H9 (cell line): ENCODE measurements around the gene MLNR. TPM values are rescaled to one million over a fixed set of nuclear protein-coding genes. Genes with fewer than 3 reads are reported as not detected.

Source experiments
- DNase-seq: peaks from one replicate; pipeline ENCODE4 v3.0.0-alpha.2; 2017
- H2AFZ ChIP-seq: one replicate; pipeline ENCODE4 v1.6.1; 2013; ENCODE audit warnings: mild to moderate bottlenecking, low read length, control low read depth, moderate library complexity
- H2AK5ac ChIP-seq: 2 replicates; pipeline ENCODE4 v1.6.1; 2013; ENCODE audit warnings: low read length, control low read depth, mixed read lengths; ENCODE audit not compliant: insufficient read length
- H2BK120ac ChIP-seq: one replicate; pipeline ENCODE4 v1.6.1; 2013; ENCODE audit warnings: low read depth, mild to moderate bottlenecking, low read length, control low read depth, inconsistent platforms; ENCODE audit not compliant: poor library complexity, severe bottlenecking
- H2BK12ac ChIP-seq: 2 replicates; pipeline ENCODE4 v1.6.1; 2013; ENCODE audit warnings: low read length, control low read depth, mixed read lengths, low read depth; ENCODE audit not compliant: insufficient read length
- H2BK15ac ChIP-seq: 2 replicates; pipeline ENCODE4 v1.6.1; 2013; ENCODE audit warnings: low read depth, low read length, control low read depth
- H2BK20ac ChIP-seq: one replicate; pipeline ENCODE4 v1.6.1; 2013; ENCODE audit warnings: low read depth, mild to moderate bottlenecking, low read length, control low read depth, inconsistent platforms; ENCODE audit not compliant: poor library complexity, severe bottlenecking
- H2BK5ac ChIP-seq: 2 replicates; pipeline ENCODE4 v1.6.1; 2013; ENCODE audit warnings: low read length, control low read depth, mixed read lengths; ENCODE audit not compliant: insufficient read length
- H3K14ac ChIP-seq: 2 replicates; pipeline ENCODE4 v1.6.1; 2013; ENCODE audit warnings: low read length, control low read depth; ENCODE audit not compliant: insufficient read depth
- H3K18ac ChIP-seq: 2 replicates; pipeline ENCODE4 v1.6.1; 2013; ENCODE audit warnings: low read depth, mild to moderate bottlenecking, mixed read lengths, low read length, control low read depth; ENCODE audit not compliant: insufficient read length
- H3K23ac ChIP-seq: 2 replicates; pipeline ENCODE4 v1.6.1; 2013; ENCODE audit warnings: low read length, control low read depth, mixed read lengths, low read depth; ENCODE audit not compliant: insufficient read length
- H3K23me2 ChIP-seq: 2 replicates; pipeline ENCODE4 v1.6.1; 2013; ENCODE audit warnings: low read depth, mild to moderate bottlenecking, mixed read lengths, low read length, control low read depth; ENCODE audit not compliant: insufficient read length, poor library complexity, severe bottlenecking
- H3K27ac ChIP-seq: 2 replicates; pipeline ENCODE4 v1.5.1; 2013; ENCODE audit warnings: low read length, control low read depth, mixed read lengths, low read depth; ENCODE audit not compliant: insufficient read length
- H3K27me3 ChIP-seq: 2 replicates; pipeline ENCODE4 v1.6.1; 2013; ENCODE audit warnings: low read length, control low read depth, inconsistent platforms; ENCODE audit not compliant: insufficient read depth
- H3K4ac ChIP-seq: 2 replicates; pipeline ENCODE4 v1.6.1; 2013; ENCODE audit warnings: low read depth, mild to moderate bottlenecking, control low read depth, inconsistent platforms, low read length, moderate library complexity
- H3K4me1 ChIP-seq: 2 replicates; pipeline ENCODE4 v1.6.1; 2013; ENCODE audit warnings: low read length, control low read depth, inconsistent platforms; ENCODE audit not compliant: insufficient read depth
- H3K4me2 ChIP-seq: 2 replicates; pipeline ENCODE4 v1.6.1; 2013; ENCODE audit warnings: low read length, control low read depth, mixed read lengths; ENCODE audit not compliant: insufficient read length, insufficient read depth
- H3K56ac ChIP-seq: 2 replicates; pipeline ENCODE4 v1.6.1; 2013; ENCODE audit warnings: low read depth, mild to moderate bottlenecking, mixed read lengths, low read length, control low read depth; ENCODE audit not compliant: insufficient read length
- H3K79me1 ChIP-seq: 2 replicates; pipeline ENCODE4 v1.6.1; 2013; ENCODE audit warnings: low read depth, mild to moderate bottlenecking, moderate library complexity, low read length, control low read depth, inconsistent platforms; ENCODE audit not compliant: insufficient read depth, poor library complexity, severe bottlenecking
- H3K79me2 ChIP-seq: 2 replicates; pipeline ENCODE4 v1.6.1; 2013; ENCODE audit warnings: low read length, control low read depth, inconsistent platforms; ENCODE audit not compliant: insufficient read depth
- H3K9ac ChIP-seq: 2 replicates; pipeline ENCODE4 v1.6.1; 2013; ENCODE audit warnings: low read length, control low read depth, mixed read lengths; ENCODE audit not compliant: insufficient read length; ENCODE audit errors: extremely low read depth
- H3K9me3 ChIP-seq: one replicate; pipeline ENCODE4 v1.6.1; 2013; ENCODE audit warnings: low read depth, low read length, inconsistent platforms; ENCODE audit not compliant: control insufficient read depth
- H3T11ph ChIP-seq: one replicate; pipeline ENCODE4 v1.6.1; 2013; ENCODE audit warnings: mild to moderate bottlenecking, low read length, control low read depth, inconsistent platforms
- H4K20me1 ChIP-seq: one replicate; pipeline ENCODE4 v1.6.1; 2013; ENCODE audit not compliant: control insufficient read depth, insufficient read length, insufficient read depth
- H4K5ac ChIP-seq: 2 replicates; pipeline ENCODE4 v1.6.1; 2013; ENCODE audit warnings: low read depth, mild to moderate bottlenecking, mixed read lengths, low read length, control low read depth; ENCODE audit not compliant: insufficient read length
- H4K8ac ChIP-seq: replicated peaks from 2 replicates; pipeline ENCODE4 v1.6.1; 2013; ENCODE audit warnings: low read length, control low read depth, mixed read lengths, low read depth; ENCODE audit not compliant: insufficient read length
- H4K91ac ChIP-seq: 2 replicates; pipeline ENCODE4 v1.6.1; 2013; ENCODE audit warnings: low read depth, mild to moderate bottlenecking, moderate library complexity, mixed read lengths, low read length, control low read depth; ENCODE audit not compliant: insufficient read length
- H3K27ac Mint-ChIP-seq, 3 experiments: 2 replicates in 2 of 3; 3 replicates in 1 of 3; pipeline ENCODE4 v1.8.0; 2020 to 2021; ENCODE audit warnings: mixed read lengths in 3 of 3, mild to moderate bottlenecking in 1 of 3, moderate library complexity in 1 of 3
- H3K27me3 Mint-ChIP-seq: 2 replicates; pipeline ENCODE4 v1.8.0; 2021; ENCODE audit warnings: low read depth, mild to moderate bottlenecking, moderate library complexity, mixed read lengths
- H3K36me3 Mint-ChIP-seq, 3 experiments: 2 replicates in 2 of 3; 3 replicates in 1 of 3; pipeline ENCODE4 v1.8.0; 2020 to 2021; ENCODE audit warnings: low read depth in 3 of 3, mixed read lengths in 3 of 3; ENCODE audit not compliant: insufficient read depth in 1 of 3
- H3K4me1 Mint-ChIP-seq, 2 experiments: 2 replicates each; pipeline ENCODE4 v1.8.0; 2020; ENCODE audit warnings: mixed read lengths in 2 of 2
- H3K4me3 Mint-ChIP-seq, 2 experiments: 2 replicates in 1 of 2; 3 replicates in 1 of 2; pipeline ENCODE4 v1.8.0; 2020 to 2021; ENCODE audit warnings: mild to moderate bottlenecking in 2 of 2, mixed read lengths in 2 of 2, moderate library complexity in 1 of 2
- H3K9me3 Mint-ChIP-seq, 2 experiments: 2 replicates in 1 of 2; 3 replicates in 1 of 2; pipeline ENCODE4 v1.8.0; 2020; ENCODE audit warnings: mild to moderate bottlenecking in 2 of 2, mixed read lengths in 2 of 2, moderate library complexity in 1 of 2
- CTCF ChIP-seq: fragments of 200-600 bp; sonication (generic); conservative IDR thresholded peaks from 3 replicates; pipeline ENCODE4 v1.8.0; 2021; ENCODE audit warnings: antibody characterized with exemption, mild to moderate bottlenecking
- WGBS: extraction: QIAGEN DNeasy Blood & Tissue Kit; methylation state at CpG from one replicate; pipeline ENCODE4 v1.1.7; 2013; ENCODE audit warnings: missing lambda C conversion rate, low lambda C conversion rate, mixed read lengths; ENCODE audit not compliant: insufficient read length; ENCODE audit errors: extremely low coverage; 5-methylcytosine and 5-hydroxymethylcytosine counted together
- total RNA-seq: library from RNA; stranded (reverse); gene quantifications from 2 replicates; pipeline ENCODE4 v1.2.1, GENCODE V29; 2021

Gene MLNR
- total RNA-seq, 1 experiment from 2014 or later: not detected

GRCh38 chr13:49262634-49263033, 42.5 kb downstream of the MLNR start:
- H4K91ac ChIP-seq: no peak overlapping the region
- H3K9ac ChIP-seq: no peak overlapping the region
- H3K9me3 ChIP-seq: no peaks in the 10 kb centered on the region
- no peak overlapping the region for H2BK20ac ChIP-seq
- Mint-ChIP-seq H3K4me3 (no peak overlapping the region), H3K36me3 (no peaks in the 10 kb centered on the region; a peak in 2 of 7 replicates), H3K9me3 (no peaks in the 10 kb centered on the region), H3K27ac (no peak overlapping the region; a peak in 1 of 7 replicates), H3K4me1 (peaks cover 11 to 16% of the 10 kb centered on the region in 2 experiments), H3K27me3 (no peaks in the 10 kb centered on the region)
- no peak overlapping the region for H4K8ac ChIP-seq
- no peak overlapping the region for H3K14ac ChIP-seq
- H2BK5ac ChIP-seq: no peak overlapping the region
- H3K79me2 ChIP-seq: no peaks in the 10 kb centered on the region
- H4K20me1 ChIP-seq: no peaks in the 10 kb centered on the region
- no CpG with 5 or more reads among the region's 6 CpGs for WGBS
- H3K18ac ChIP-seq: no peak overlapping the region
- H3K23me2 ChIP-seq: no peaks in the 10 kb centered on the region
- DNase-seq: no peak
- no peak for TF ChIP-seq CTCF
- no peak overlapping the region for H3K4me2 ChIP-seq
- H3K27me3 ChIP-seq: no peaks in the 10 kb centered on the region
- no peak overlapping the region for H2AFZ ChIP-seq
- no peak overlapping the region for H3K4ac ChIP-seq
- no peak overlapping the region for H3K27ac ChIP-seq
- no peak overlapping the region for H3K56ac ChIP-seq
- H2BK12ac ChIP-seq: no peak overlapping the region
- no peak overlapping the region for H4K5ac ChIP-seq
- H2BK120ac ChIP-seq: no peak overlapping the region
- H3K23ac ChIP-seq: no peak overlapping the region
- no peak overlapping the region for H3T11ph ChIP-seq
- H2AK5ac ChIP-seq: no peak overlapping the region
- H3K4me1 ChIP-seq: no peaks in the 10 kb centered on the region
- H2BK15ac ChIP-seq: no peak overlapping the region
- no peaks in the 10 kb centered on the region for H3K79me1 ChIP-seq
